Head of caudate nucleus (tissue), 42 donors: Measurements from ENCODE around the gene SSC4D.
"Not testable (repeated sequence)": the region's sequence is repeated elsewhere in the genome, so short reads cannot be mapped to it uniquely, and the experiment has no call there.

Experiments used
- DNase-seq, 42 donors: peaks; one replicate each; pipeline versions ENCODE4 v3.0.0 to v3.0.0-alpha.2; 2020 to 2021; ENCODE audit warnings: mixed read lengths in 7 of 42
- intact Hi-C: fragments of 100-400 bp; cut with DNase I; formaldehyde crosslinking; loops from one replicate; pipeline ENCODE4 v1.15.0; 2022

Gene SSC4D

GRCh38 chr7:76393116-76394031 is 16.1 kb downstream of the SSC4D start:
- intact Hi-C loops = no loop called here

GRCh38 chr7:76392531-76393115 is 16.9 kb downstream of the SSC4D start:
- intact Hi-C loops = no loop called here
- DNase-seq = peak in 1 of 42 donors; percentile 25

More at GRCh38 chr7:76393116-76394031, 16.1 kb downstream of the SSC4D start:
- DNase-seq = peak; percentile 83 to 96 (median 92)

GRCh38 chr7:76390092-76390491 is 19.4 kb downstream of the SSC4D start:
- intact Hi-C loops = no loop called here
- DNase-seq = no peak

GRCh38 chr7:76387789-76388188 is 21.7 kb downstream of the SSC4D start:
- DNase-seq, intact Hi-C loops: not testable (repeated sequence)

- intact Hi-C loops = no loop called here
- DNase-seq = no peak
Observed at GRCh38 chr7:76386691-76387260, 22.7 kb downstream of the SSC4D start.

GRCh38 chr7:76383089-76383944 is 26.2 kb downstream of the SSC4D start:
- DNase-seq = no peak
- intact Hi-C loops = no loop called here

- intact Hi-C loops = no loop called here
Observed at GRCh38 chr7:76381814-76382213, 27.7 kb downstream of the SSC4D start.

GRCh38 chr7:76380623-76380966 is 28.9 kb downstream of the SSC4D start:
- intact Hi-C loops = no loop called here
- DNase-seq = peak in 1 of 42 donors; percentile 19

More at GRCh38 chr7:76381814-76382213, 27.7 kb downstream of the SSC4D start:
- DNase-seq = no peak

GRCh38 chr7:76377186-76377918 is 32.1 kb downstream of the SSC4D start:
- no peak for DNase-seq
- intact Hi-C loops = no loop called here

- no peak for DNase-seq
- intact Hi-C loops = no loop called here
Observed at GRCh38 chr7:76375251-76375650, 34.2 kb downstream of the SSC4D start.

- intact Hi-C loops = no loop called here
- peak in 1 of 42 donors; percentile 62 for DNase-seq
Observed at GRCh38 chr7:76372984-76373833, 36.3 kb downstream of the SSC4D start.

GRCh38 chr7:76371396-76371795 is 38.1 kb downstream of the SSC4D start:
- no peak for DNase-seq
- intact Hi-C loops = no loop called here

- intact Hi-C loops = no loop called here
- DNase-seq = no peak
Observed at GRCh38 chr7:76369018-76369417, 40.5 kb downstream of the SSC4D start.

- intact Hi-C loops = no loop called here
- DNase-seq = no peak
Observed at GRCh38 chr7:76368190-76368589, 41.3 kb downstream of the SSC4D start.

- intact Hi-C loops = no loop called here
- peak in 6 of 42 donors; percentile 14 to 49 (median 24) for DNase-seq
Observed at GRCh38 chr7:76364198-76364584, 45.3 kb downstream of the SSC4D start.

GRCh38 chr7:76363754-76364153 is 45.7 kb downstream of the SSC4D start:
- intact Hi-C loops, DNase-seq: not testable (repeated sequence)

- intact Hi-C loops = loop anchor here (2.0 kb wide), 2 partner anchors 41 to 69 kb away; no protein-coding TSS in a partner anchor
- no peak for DNase-seq
Observed at GRCh38 chr7:76359978-76360638, 49.4 kb downstream of the SSC4D start.
